Keratinocyte (primary cell): Measurements from ENCODE around the gene PRKAR2B. TPM values are rescaled to one million over a fixed set of nuclear protein-coding genes. Genes with fewer than 3 reads are reported as not detected.

Source experiments
- DNase-seq: peaks from one replicate; pipeline ENCODE4 v3.0.0-alpha.2; 2011; ENCODE audit warnings: low read depth, missing footprints, low spot score
- FAIRE-seq: peaks from 2 replicates; lab custom pipeline; 2011; peaks lifted over from hg19 to GRCh38; lab: Jason Lieb, UNC
- H2AFZ ChIP-seq: 2 replicates; pipeline ENCODE4 v1.6.0; 2012; ENCODE audit warnings: low read length, control low read depth, inconsistent platforms; ENCODE audit not compliant: control insufficient read depth
- H3K27ac ChIP-seq: 2 replicates; pipeline ENCODE4 v1.5.1; 2011; ENCODE audit warnings: low read length; ENCODE audit not compliant: control insufficient read depth, insufficient read depth
- H3K27me3 ChIP-seq: 3 replicates; pipeline ENCODE4 v1.6.0; 2011; ENCODE audit warnings: low read length; ENCODE audit not compliant: control insufficient read depth, insufficient read depth; ENCODE audit errors: extremely low read depth
- H3K36me3 ChIP-seq, 2 experiments: 2 replicates in 1 of 2; 3 replicates in 1 of 2; pipeline ENCODE4 v1.5.1; 2011; ENCODE audit warnings: low read length in 2 of 2, mild to moderate bottlenecking in 1 of 2; ENCODE audit not compliant: control insufficient read depth in 2 of 2, insufficient read depth in 2 of 2; ENCODE audit errors: extremely low read depth in 1 of 2
- H3K4me1 ChIP-seq: 3 replicates; pipeline ENCODE4 v1.5.1; 2011; ENCODE audit warnings: low read length; ENCODE audit not compliant: control insufficient read depth, insufficient read depth; ENCODE audit errors: extremely low read depth
- H3K4me2 ChIP-seq: 3 replicates; pipeline ENCODE4 v1.6.0; 2011; ENCODE audit warnings: low read depth, low read length; ENCODE audit not compliant: control insufficient read depth, insufficient read depth; ENCODE audit errors: extremely low read depth
- H3K4me3 ChIP-seq, 3 experiments: fragments of 200-600 bp in 1 of 3; sonication (generic) in 1 of 3; 2 replicates in 2 of 3; 3 replicates in 1 of 3; pipeline ENCODE4 v1.5.1; 2011 to 2016; ENCODE audit warnings: low read length in 3 of 3, mild to moderate bottlenecking in 3 of 3, control low read depth in 2 of 3, inconsistent platforms in 1 of 3, low read depth in 1 of 3, mixed read lengths in 1 of 3, mixed run types in 1 of 3, moderate library complexity in 1 of 3; ENCODE audit not compliant: control insufficient read depth in 2 of 3, insufficient read depth in 2 of 3; ENCODE audit errors: extremely low read depth in 1 of 3
- H3K79me2 ChIP-seq: 2 replicates; pipeline ENCODE4 v1.6.0; 2012; ENCODE audit warnings: low read length; ENCODE audit not compliant: control insufficient read depth, insufficient read depth
- H3K9ac ChIP-seq: 3 replicates; pipeline ENCODE4 v1.6.0; 2011; ENCODE audit warnings: low read length; ENCODE audit not compliant: control insufficient read depth, insufficient read depth; ENCODE audit errors: extremely low read depth
- H3K9me1 ChIP-seq: 3 replicates; pipeline ENCODE4 v1.6.0; 2011; ENCODE audit warnings: low read length; ENCODE audit not compliant: control insufficient read depth, insufficient read depth; ENCODE audit errors: extremely low read depth
- H3K9me3 ChIP-seq: 2 replicates; pipeline ENCODE4 v1.5.1; 2012; ENCODE audit warnings: low read depth, low read length; ENCODE audit not compliant: control insufficient read depth
- H4K20me1 ChIP-seq: 3 replicates; pipeline ENCODE4 v1.6.0; 2011; ENCODE audit warnings: low read length; ENCODE audit not compliant: control insufficient read depth, insufficient read depth; ENCODE audit errors: extremely low read depth
- EZH2 ChIP-seq: IDR thresholded peaks from one replicate; pipeline ENCODE4 v1.6.1; 2012; ENCODE audit warnings: inconsistent platforms, mild to moderate bottlenecking, low read length, moderate library complexity
- dilution Hi-C: fragments of 300-500 bp; cut with MboI; formaldehyde crosslinking; loops from one replicate; pipeline ENCODE4 v1.7.0; 2020; ENCODE audit warnings: low sequenced_read_pairs; ENCODE audit not compliant: extremely low pct_ligation_motif_present
- polyA plus RNA-seq, 5 experiments: library from polyadenylated mRNA; depleted of rRNA in 3 of 5; stranded (reverse) in 3 of 5; stranded (forward) in 1 of 5; unstranded in 1 of 5; fragments of >200 nt; gene quantifications; 1 replicate in 1 of 5; 2 replicates in 3 of 5; 3 replicates in 1 of 5; pipeline versions ENCODE4 v1.2.1 to v1.2.3, GENCODE V29; 2011 to 2012; ENCODE audit warnings: missing spikeins in 2 of 5, low read depth in 1 of 5, low replicate concordance in 1 of 5
- TF ChIP-seq, protein P1 (sequence below), 3 experiments: IDR thresholded peaks in 1 of 3; conservative IDR thresholded peaks in 1 of 3; optimal IDR thresholded peaks in 1 of 3; 2 replicates in 2 of 3; 3 replicates in 1 of 3; pipeline versions ENCODE3 to v1.5.1; 2011; ENCODE audit warnings: low read length in 3 of 3, mild to moderate bottlenecking in 3 of 3, moderate library complexity in 2 of 3, control low read depth in 1 of 3, inconsistent platforms in 1 of 3; ENCODE audit not compliant: insufficient read depth in 2 of 3; ENCODE audit errors: extremely low read depth in 1 of 3

PRKAR2B gene
- polyA plus RNA-seq, 1 donor (not counting 4 experiments of a cell fraction or from before 2014, with no cell fraction given): 0.01 TPM

- no peaks in the 10 kb centered on the region for H3K36me3 ChIP-seq
- H3K79me2 ChIP-seq: no peaks in the 10 kb centered on the region
- H3K27ac ChIP-seq: no peak overlapping the region
- no peaks in the 10 kb centered on the region for H4K20me1 ChIP-seq
- TF ChIP-seq, protein P1, sequence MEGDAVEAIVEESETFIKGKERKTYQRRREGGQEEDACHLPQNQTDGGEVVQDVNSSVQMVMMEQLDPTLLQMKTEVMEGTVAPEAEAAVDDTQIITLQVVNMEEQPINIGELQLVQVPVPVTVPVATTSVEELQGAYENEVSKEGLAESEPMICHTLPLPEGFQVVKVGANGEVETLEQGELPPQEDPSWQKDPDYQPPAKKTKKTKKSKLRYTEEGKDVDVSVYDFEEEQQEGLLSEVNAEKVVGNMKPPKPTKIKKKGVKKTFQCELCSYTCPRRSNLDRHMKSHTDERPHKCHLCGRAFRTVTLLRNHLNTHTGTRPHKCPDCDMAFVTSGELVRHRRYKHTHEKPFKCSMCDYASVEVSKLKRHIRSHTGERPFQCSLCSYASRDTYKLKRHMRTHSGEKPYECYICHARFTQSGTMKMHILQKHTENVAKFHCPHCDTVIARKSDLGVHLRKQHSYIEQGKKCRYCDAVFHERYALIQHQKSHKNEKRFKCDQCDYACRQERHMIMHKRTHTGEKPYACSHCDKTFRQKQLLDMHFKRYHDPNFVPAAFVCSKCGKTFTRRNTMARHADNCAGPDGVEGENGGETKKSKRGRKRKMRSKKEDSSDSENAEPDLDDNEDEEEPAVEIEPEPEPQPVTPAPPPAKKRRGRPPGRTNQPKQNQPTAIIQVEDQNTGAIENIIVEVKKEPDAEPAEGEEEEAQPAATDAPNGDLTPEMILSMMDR (optimal IDR thresholded peaks at IDR 0.05 in 1 of 3, IDR thresholded peaks at IDR 0.05 in 1 of 3, conservative IDR thresholded peaks at IDR 0.05 in 1 of 3; ENCODE audit: extremely low read depth in 1 of 3, insufficient read depth in 2 of 3, low read length in 3 of 3): no peak
- no peak for TF ChIP-seq EZH2
- H3K4me3 ChIP-seq: no peak overlapping the region
- H3K4me2 ChIP-seq: no peak overlapping the region
- H3K9me1 ChIP-seq: no peaks in the 10 kb centered on the region
- H3K9ac ChIP-seq: no peak overlapping the region
- no peak overlapping the region for H2AFZ ChIP-seq
- dilution Hi-C loops: no loop called here
- no peaks in the 10 kb centered on the region for H3K27me3 ChIP-seq
- no peaks in the 10 kb centered on the region for H3K4me1 ChIP-seq
- FAIRE-seq (no peak), DNase-seq (no peak)
- no peaks in the 10 kb centered on the region for H3K9me3 ChIP-seq
Observed at GRCh38 chr7:107128217-107128616, 83.7 kb downstream of the PRKAR2B start.

- no peaks in the 10 kb centered on the region for H3K9me1 ChIP-seq
- H3K9me3 ChIP-seq: no peaks in the 10 kb centered on the region
- TF ChIP-seq, protein P1 (optimal IDR thresholded peaks at IDR 0.05 in 1 of 3, IDR thresholded peaks at IDR 0.05 in 1 of 3, conservative IDR thresholded peaks at IDR 0.05 in 1 of 3; ENCODE audit: extremely low read depth in 1 of 3, insufficient read depth in 2 of 3, low read length in 3 of 3): no peak
- TF ChIP-seq EZH2: no peak
- H3K4me3 ChIP-seq: no peak overlapping the region
- no peak for DNase-seq
- FAIRE-seq: no peak
- H3K36me3 ChIP-seq: no peaks in the 10 kb centered on the region
- H3K27ac ChIP-seq: no peak overlapping the region
- no peak overlapping the region for H3K9ac ChIP-seq
- no peaks in the 10 kb centered on the region for H4K20me1 ChIP-seq
- no peak overlapping the region for H2AFZ ChIP-seq
- dilution Hi-C loops: no loop called here
- H3K27me3 ChIP-seq: no peaks in the 10 kb centered on the region
- no peaks in the 10 kb centered on the region for H3K79me2 ChIP-seq
- no peaks in the 10 kb centered on the region for H3K4me1 ChIP-seq
- no peak overlapping the region for H3K4me2 ChIP-seq
Observed at GRCh38 chr7:107128748-107129147, 84.2 kb downstream of the PRKAR2B start.
